Measurements from ENCODE around the gene ABHD13. TPM values are rescaled to one million over a fixed set of nuclear protein-coding genes. Genes with fewer than 3 reads are reported as not detected.

Gene ABHD13
- 10 to 100 TPM in 1 of 4 donors, 1 to 10 TPM in 3; 4.5 to 11.6 (median 6.2) TPM for polyA plus RNA-seq
- long read RNA-seq, donor 1, result 0 reads
- long read RNA-seq, donor 2, full-length matches to known transcripts, result 2 of 2 reads
- long read RNA-seq, donor 2, partial matches to known transcripts, result 0 of 2 reads
- long read RNA-seq, donor 2, other reads (novel, unspliced or antisense), result 0 of 2 reads
- long read RNA-seq, donor 3, full-length matches to known transcripts, result 8 of 8 reads
- long read RNA-seq, donor 3, partial matches to known transcripts, result 0 of 8 reads
- long read RNA-seq, donor 3, other reads (novel, unspliced or antisense), result 0 of 8 reads
- long read RNA-seq, donor 4, result 0 reads
- long read RNA-seq, donor 5, full-length matches to known transcripts, result 3 of 3 reads
- long read RNA-seq, donor 5, partial matches to known transcripts, result 0 of 3 reads
- long read RNA-seq, donor 5, other reads (novel, unspliced or antisense), result 0 of 3 reads
- long read RNA-seq, donor 6, full-length matches to known transcripts, result 5 of 5 reads
- long read RNA-seq, donor 6, partial matches to known transcripts, result 0 of 5 reads
- long read RNA-seq, donor 6, other reads (novel, unspliced or antisense), result 0 of 5 reads
- long read RNA-seq, donor 7, result 0 reads
- long read RNA-seq, donor 8, full-length matches to known transcripts, result 2 of 2 reads
- long read RNA-seq, donor 8, partial matches to known transcripts, result 0 of 2 reads
- long read RNA-seq, donor 8, other reads (novel, unspliced or antisense), result 0 of 2 reads
- long read RNA-seq, donor 9, full-length matches to known transcripts, result 2 of 2 reads
- long read RNA-seq, donor 9, partial matches to known transcripts, result 0 of 2 reads
- long read RNA-seq, donor 9, other reads (novel, unspliced or antisense), result 0 of 2 reads
- long read RNA-seq, donor 10, full-length matches to known transcripts, result 15 of 15 reads
- long read RNA-seq, donor 10, partial matches to known transcripts, result 0 of 15 reads
- long read RNA-seq, donor 10, other reads (novel, unspliced or antisense), result 0 of 15 reads

GRCh38 chr13:108218044-108218974 lies at the start of gene ABHD13:
Gene ABHD13, plus strand, starts transcription at chr13:108218392. Its CDS starts 10,827 bp downstream, at chr13:108229219.
- Histone ChIP-seq H3K27ac (ENCODE audit: low read depth in 1 of 3, low read length in 2 of 3) (peak within 1 kb of the TSS; percentile 71 to 98 (median 83)), H3K27me3 (ENCODE audit: control insufficient read depth in 3 of 3, insufficient read depth in 3 of 3, low read length in 3 of 3) (no peaks in the 10 kb centered on the region), H3K9me3 (ENCODE audit: control insufficient read depth in 2 of 2, insufficient read depth in 1 of 2, low read depth in 1 of 2, low read length in 1 of 2) (no peaks in the 10 kb centered on the region), H3K4me1 (ENCODE audit: control insufficient read depth in 3 of 3, insufficient read depth in 2 of 3, low read depth in 1 of 3, low read length in 2 of 3) (peaks cover 4 to 12% (median 7%) of the 10 kb centered on the region in 3 donors), H3K36me3 (ENCODE audit: control insufficient read depth in 3 of 3, insufficient read depth in 2 of 3, low read depth in 1 of 3, low read length in 3 of 3) (no peaks in the 10 kb centered on the region), H3K4me3 (ENCODE audit: low read depth in 1 of 3, low read length in 3 of 3) (peak within 1 kb of the TSS; percentile 68 to 96 (median 95))
- FAIRE-seq (no peak), DNase-seq (peak; percentile 93 to 98)
- WGBS, 3 donors, result 0 to 1% (median 1%) methylated on average over 68 to 93 of the region's 93 CpGs

- WGBS, 3 donors, result 81 to 94% (median 84%) methylated on average over 3 of the region's 3 CpGs
These were observed 49.3 kb upstream of the ABHD13 start for GRCh38 chr13:108168929-108169328.

GRCh38 chr13:108176685-108177274 lies 41.4 kb upstream of the ABHD13 start:
- Histone ChIP-seq H3K36me3 (ENCODE audit: control insufficient read depth in 3 of 3, insufficient read depth in 2 of 3, low read depth in 1 of 3, low read length in 3 of 3) (no peaks in the 10 kb centered on the region), H3K4me3 (ENCODE audit: low read depth in 1 of 3, low read length in 3 of 3) (no peak overlapping the region), H3K4me1 (ENCODE audit: control insufficient read depth in 3 of 3, insufficient read depth in 2 of 3, low read depth in 1 of 3, low read length in 2 of 3) (no peaks in the 10 kb centered on the region), H3K9me3 (ENCODE audit: control insufficient read depth in 2 of 2, insufficient read depth in 1 of 2, low read depth in 1 of 2, low read length in 1 of 2) (peaks cover 0 to 3% of the 10 kb centered on the region in 2 donors), H3K27ac (ENCODE audit: low read depth in 1 of 3, low read length in 2 of 3) (no peak overlapping the region), H3K27me3 (ENCODE audit: control insufficient read depth in 3 of 3, insufficient read depth in 3 of 3, low read length in 3 of 3) (peaks cover 0 to 2% (median 0%) of the 10 kb centered on the region in 3 donors)
- DNase-seq (peak; percentile 16 to 23), FAIRE-seq (no peak)
- 35 to 52% (median 38%) methylated on average over 8 of the region's 8 CpGs for WGBS, 3 donors

More at GRCh38 chr13:108168929-108169328, 49.3 kb upstream of the ABHD13 start:
- no peak for FAIRE-seq
- no peaks in the 10 kb centered on the region for H3K27me3 ChIP-seq (ENCODE audit: control insufficient read depth in 3 of 3, insufficient read depth in 3 of 3, low read length in 3 of 3)
- H3K9me3 ChIP-seq (ENCODE audit: control insufficient read depth in 2 of 2, insufficient read depth in 1 of 2, low read depth in 1 of 2, low read length in 1 of 2), result peaks cover 0 to 3% of the 10 kb centered on the region in 2 donors
- H3K36me3 ChIP-seq (ENCODE audit: control insufficient read depth in 3 of 3, insufficient read depth in 2 of 3, low read depth in 1 of 3, low read length in 3 of 3), result no peaks in the 10 kb centered on the region
- no peak overlapping the region for H3K4me3 ChIP-seq (ENCODE audit: low read depth in 1 of 3, low read length in 3 of 3)
- H3K4me1 ChIP-seq (ENCODE audit: control insufficient read depth in 3 of 3, insufficient read depth in 2 of 3, low read depth in 1 of 3, low read length in 2 of 3), result no peaks in the 10 kb centered on the region
- DNase-seq, result no peak
- H3K27ac ChIP-seq (ENCODE audit: low read depth in 1 of 3, low read length in 2 of 3), result no peak overlapping the region

GRCh38 chr13:108178078-108178477 lies 40.1 kb upstream of the ABHD13 start:
- FAIRE-seq (no peak), DNase-seq (no peak)
- Histone ChIP-seq H3K27me3 (ENCODE audit: control insufficient read depth in 3 of 3, insufficient read depth in 3 of 3, low read length in 3 of 3) (peaks cover 0 to 2% (median 0%) of the 10 kb centered on the region in 3 donors), H3K27ac (ENCODE audit: low read depth in 1 of 3, low read length in 2 of 3) (no peak overlapping the region), H3K4me3 (ENCODE audit: low read depth in 1 of 3, low read length in 3 of 3) (no peak overlapping the region), H3K9me3 (ENCODE audit: control insufficient read depth in 2 of 2, insufficient read depth in 1 of 2, low read depth in 1 of 2, low read length in 1 of 2) (peaks cover 0 to 3% of the 10 kb centered on the region in 2 donors), H3K36me3 (ENCODE audit: control insufficient read depth in 3 of 3, insufficient read depth in 2 of 3, low read depth in 1 of 3, low read length in 3 of 3) (no peaks in the 10 kb centered on the region), H3K4me1 (ENCODE audit: control insufficient read depth in 3 of 3, insufficient read depth in 2 of 3, low read depth in 1 of 3, low read length in 2 of 3) (no peaks in the 10 kb centered on the region)
- WGBS, 3 donors, result 82 to 91% (median 84%) methylated on average over 9 of the region's 9 CpGs

GRCh38 chr13:108182652-108183051 lies 35.5 kb upstream of the ABHD13 start:
- Histone ChIP-seq H3K36me3 (ENCODE audit: control insufficient read depth in 3 of 3, insufficient read depth in 2 of 3, low read depth in 1 of 3, low read length in 3 of 3) (no peaks in the 10 kb centered on the region), H3K27me3 (ENCODE audit: control insufficient read depth in 3 of 3, insufficient read depth in 3 of 3, low read length in 3 of 3) (no peaks in the 10 kb centered on the region), H3K9me3 (ENCODE audit: control insufficient read depth in 2 of 2, insufficient read depth in 1 of 2, low read depth in 1 of 2, low read length in 1 of 2) (no peaks in the 10 kb centered on the region), H3K4me1 (ENCODE audit: control insufficient read depth in 3 of 3, insufficient read depth in 2 of 3, low read depth in 1 of 3, low read length in 2 of 3) (no peaks in the 10 kb centered on the region), H3K27ac (ENCODE audit: low read depth in 1 of 3, low read length in 2 of 3) (no peak overlapping the region), H3K4me3 (ENCODE audit: low read depth in 1 of 3, low read length in 3 of 3) (no peak overlapping the region)
- FAIRE-seq (no peak), DNase-seq (peak in 1 of 2 donors; percentile 15)
- WGBS, 3 donors, result 15 to 43% (median 17%) methylated on average over 3 of the region's 3 CpGs

GRCh38 chr13:108185223-108185622 lies 33.0 kb upstream of the ABHD13 start:
- H3K4me1 ChIP-seq (ENCODE audit: control insufficient read depth in 3 of 3, insufficient read depth in 2 of 3, low read depth in 1 of 3, low read length in 2 of 3), result no peaks in the 10 kb centered on the region
- no peak for DNase-seq
- FAIRE-seq, result no peak
- no peaks in the 10 kb centered on the region for H3K36me3 ChIP-seq (ENCODE audit: control insufficient read depth in 3 of 3, insufficient read depth in 2 of 3, low read depth in 1 of 3, low read length in 3 of 3)
- no peaks in the 10 kb centered on the region for H3K9me3 ChIP-seq (ENCODE audit: control insufficient read depth in 2 of 2, insufficient read depth in 1 of 2, low read depth in 1 of 2, low read length in 1 of 2)
- H3K27ac ChIP-seq (ENCODE audit: low read depth in 1 of 3, low read length in 2 of 3), result no peak overlapping the region
- H3K27me3 ChIP-seq (ENCODE audit: control insufficient read depth in 3 of 3, insufficient read depth in 3 of 3, low read length in 3 of 3), result no peaks in the 10 kb centered on the region
- 81 to 88% (median 81%) methylated on average over 3 of the region's 3 CpGs for whole genome bisulfite sequencing, 3 donors
- no peak overlapping the region for H3K4me3 ChIP-seq (ENCODE audit: low read depth in 1 of 3, low read length in 3 of 3)

- Histone ChIP-seq H3K9me3 (ENCODE audit: control insufficient read depth in 2 of 2, insufficient read depth in 1 of 2, low read depth in 1 of 2, low read length in 1 of 2) (no peaks in the 10 kb centered on the region), H3K27ac (ENCODE audit: low read depth in 1 of 3, low read length in 2 of 3) (no peak overlapping the region), H3K4me1 (ENCODE audit: control insufficient read depth in 3 of 3, insufficient read depth in 2 of 3, low read depth in 1 of 3, low read length in 2 of 3) (no peaks in the 10 kb centered on the region), H3K36me3 (ENCODE audit: control insufficient read depth in 3 of 3, insufficient read depth in 2 of 3, low read depth in 1 of 3, low read length in 3 of 3) (no peaks in the 10 kb centered on the region), H3K4me3 (ENCODE audit: low read depth in 1 of 3, low read length in 3 of 3) (no peak overlapping the region), H3K27me3 (ENCODE audit: control insufficient read depth in 3 of 3, insufficient read depth in 3 of 3, low read length in 3 of 3) (no peaks in the 10 kb centered on the region)
- 35 to 51% (median 40%) methylated on average over 2 of the region's 2 CpGs for WGBS, 3 donors
- FAIRE-seq, result no peak
- DNase-seq, result no peak
These were observed 29.9 kb upstream of the ABHD13 start for GRCh38 chr13:108188260-108188659.

Measured in small intestine (tissue), 16 donors.